ENCODE results near the gene PLEKHM3.
A peak's percentile ranks its signal among the peaks of the same experiment; 100 is the strongest.

Gene PLEKHM3

DNA sequence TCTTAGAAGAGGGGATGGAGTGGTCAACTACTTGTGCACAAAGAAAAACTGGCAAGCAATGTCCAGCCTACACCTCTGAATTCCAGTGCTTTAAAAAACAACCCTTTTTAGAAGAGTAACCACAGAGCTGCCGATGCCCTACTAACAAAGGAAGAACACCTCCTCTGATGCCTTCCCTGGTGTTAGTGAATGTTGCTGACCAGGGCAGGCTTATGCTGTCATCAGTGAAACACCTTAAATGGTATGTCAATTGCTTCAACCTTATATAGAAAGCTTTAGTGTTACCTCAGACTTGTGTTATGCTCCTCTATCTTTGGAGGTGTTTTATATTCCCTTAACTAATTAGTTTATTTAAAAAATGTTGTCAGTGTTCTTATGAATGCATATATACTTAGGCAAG is 175.9 kb downstream of the PLEKHM3 start:
- ChIA-PET POLR2A (no interaction called here), CTCF (interaction anchor here (0.6 to 0.9 kb wide), 3 partner anchors 103 to 1076 kb away, joined by 3 read pairs; no protein-coding TSS in a partner anchor)
- Histone ChIP-seq H3K9me3 (ENCODE audit: control insufficient read depth, insufficient read depth, low read depth, low read length) (no peaks in the 10 kb centered on the region), H3K4me1 (ENCODE audit: control insufficient read depth, insufficient read depth, low read length) (peaks cover 11% of the 10 kb centered on the region), H3K27ac (ENCODE audit: extremely low read depth, low read depth, low read length) (no peak overlapping the region), H3K4me3 (ENCODE audit: low read depth, low read length) (no peak overlapping the region), H3K36me3 (ENCODE audit: control insufficient read depth in 2 of 2, insufficient read depth in 1 of 2, low read length in 2 of 2) (no peaks in the 10 kb centered on the region)
- no peak for TF ChIP-seq ZNF529 (tag by site-specific recombination; IDR thresholded peaks at IDR 0.05; ENCODE audit: insufficient replicate concordance)
- 0 out of 2 replicates have a peak, but pooled peaks have one; percentile 19 for TF ChIP-seq ZNF600 (tag by site-specific recombination; IDR thresholded peaks at IDR 0.05)

GRCh38 chr2:207848545-207848928 is 176.8 kb downstream of the PLEKHM3 start:
- no peaks in the 10 kb centered on the region for H3K9me3 ChIP-seq (ENCODE audit: control insufficient read depth, insufficient read depth, low read depth, low read length)
- no peaks in the 10 kb centered on the region for H3K36me3 ChIP-seq (ENCODE audit: control insufficient read depth in 2 of 2, insufficient read depth in 1 of 2, low read length in 2 of 2)
- H3K27ac ChIP-seq (ENCODE audit: extremely low read depth, low read depth, low read length): no peak overlapping the region
- H3K4me3 ChIP-seq (ENCODE audit: low read depth, low read length): no peak overlapping the region
- CTCF ChIA-PET: interaction anchor here (0.7 to 0.9 kb wide), 2 partner anchors 119 to 121 kb away, joined by 3 read pairs; no protein-coding TSS in a partner anchor
- no peak for TF ChIP-seq ZNF623 (tag by site-specific recombination; IDR thresholded peaks at IDR 0.05)
- no peak for TF ChIP-seq ZNF473 (tag by site-specific recombination; IDR thresholded peaks at IDR 0.05)
- TF ChIP-seq, protein P1, sequence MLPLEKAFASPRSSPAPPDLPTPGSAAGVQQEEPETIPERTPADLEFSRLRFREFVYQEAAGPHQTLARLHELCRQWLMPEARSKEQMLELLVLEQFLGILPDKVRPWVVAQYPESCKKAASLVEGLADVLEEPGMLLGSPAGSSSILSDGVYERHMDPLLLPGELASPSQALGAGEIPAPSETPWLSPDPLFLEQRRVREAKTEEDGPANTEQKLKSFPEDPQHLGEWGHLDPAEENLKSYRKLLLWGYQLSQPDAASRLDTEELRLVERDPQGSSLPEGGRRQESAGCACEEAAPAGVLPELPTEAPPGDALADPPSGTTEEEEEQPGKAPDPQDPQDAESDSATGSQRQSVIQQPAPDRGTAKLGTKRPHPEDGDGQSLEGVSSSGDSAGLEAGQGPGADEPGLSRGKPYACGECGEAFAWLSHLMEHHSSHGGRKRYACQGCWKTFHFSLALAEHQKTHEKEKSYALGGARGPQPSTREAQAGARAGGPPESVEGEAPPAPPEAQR (tag by site-specific recombination; IDR thresholded peaks at IDR 0.05): no peak
- TF ChIP-seq, protein P2, sequence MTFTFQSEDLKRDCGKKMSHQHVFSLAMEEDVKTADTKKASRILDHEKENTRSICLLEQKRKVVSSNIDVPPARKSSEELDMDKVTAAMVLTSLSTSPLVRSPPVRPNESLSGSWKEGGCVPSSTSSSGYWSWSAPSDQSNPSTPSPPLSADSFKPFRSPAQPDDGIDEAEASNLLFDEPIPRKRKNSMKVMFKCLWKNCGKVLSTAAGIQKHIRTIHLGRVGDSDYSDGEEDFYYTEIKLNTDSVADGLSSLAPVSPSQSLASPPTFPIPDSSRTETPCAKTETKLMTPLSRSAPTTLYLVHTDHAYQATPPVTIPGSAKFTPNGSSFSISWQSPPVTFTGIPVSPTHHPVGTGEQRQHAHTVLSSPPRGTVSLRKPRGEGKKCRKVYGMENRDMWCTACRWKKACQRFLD (tag by site-specific recombination; IDR thresholded peaks at IDR 0.05): no peak
- TF ChIP-seq, protein P3, sequence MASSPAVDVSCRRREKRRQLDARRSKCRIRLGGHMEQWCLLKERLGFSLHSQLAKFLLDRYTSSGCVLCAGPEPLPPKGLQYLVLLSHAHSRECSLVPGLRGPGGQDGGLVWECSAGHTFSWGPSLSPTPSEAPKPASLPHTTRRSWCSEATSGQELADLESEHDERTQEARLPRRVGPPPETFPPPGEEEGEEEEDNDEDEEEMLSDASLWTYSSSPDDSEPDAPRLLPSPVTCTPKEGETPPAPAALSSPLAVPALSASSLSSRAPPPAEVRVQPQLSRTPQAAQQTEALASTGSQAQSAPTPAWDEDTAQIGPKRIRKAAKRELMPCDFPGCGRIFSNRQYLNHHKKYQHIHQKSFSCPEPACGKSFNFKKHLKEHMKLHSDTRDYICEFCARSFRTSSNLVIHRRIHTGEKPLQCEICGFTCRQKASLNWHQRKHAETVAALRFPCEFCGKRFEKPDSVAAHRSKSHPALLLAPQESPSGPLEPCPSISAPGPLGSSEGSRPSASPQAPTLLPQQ (tag by site-specific recombination; IDR thresholded peaks at IDR 0.05): no peak
- TF ChIP-seq SCRT2 (tag by site-specific recombination; IDR thresholded peaks at IDR 0.05): no peak
- TF ChIP-seq ZNF335 (tag by site-specific recombination; conservative IDR thresholded peaks at IDR 0.05): no peak
- TF ChIP-seq ZNF394 (tag by site-specific recombination; IDR thresholded peaks at IDR 0.05; ENCODE audit: borderline replicate concordance): no peak
- TF ChIP-seq ZNF37A (tag by site-specific recombination; IDR thresholded peaks at IDR 0.05): no peak
- POLR2A ChIA-PET: interaction anchor here (1.5 kb wide), 1 partner anchor 79 kb away, joined by 9 read pairs; the partner anchor contains the start of gene FZD5
- peaks cover 11% of the 10 kb centered on the region for H3K4me1 ChIP-seq (ENCODE audit: control insufficient read depth, insufficient read depth, low read length)

DNA sequence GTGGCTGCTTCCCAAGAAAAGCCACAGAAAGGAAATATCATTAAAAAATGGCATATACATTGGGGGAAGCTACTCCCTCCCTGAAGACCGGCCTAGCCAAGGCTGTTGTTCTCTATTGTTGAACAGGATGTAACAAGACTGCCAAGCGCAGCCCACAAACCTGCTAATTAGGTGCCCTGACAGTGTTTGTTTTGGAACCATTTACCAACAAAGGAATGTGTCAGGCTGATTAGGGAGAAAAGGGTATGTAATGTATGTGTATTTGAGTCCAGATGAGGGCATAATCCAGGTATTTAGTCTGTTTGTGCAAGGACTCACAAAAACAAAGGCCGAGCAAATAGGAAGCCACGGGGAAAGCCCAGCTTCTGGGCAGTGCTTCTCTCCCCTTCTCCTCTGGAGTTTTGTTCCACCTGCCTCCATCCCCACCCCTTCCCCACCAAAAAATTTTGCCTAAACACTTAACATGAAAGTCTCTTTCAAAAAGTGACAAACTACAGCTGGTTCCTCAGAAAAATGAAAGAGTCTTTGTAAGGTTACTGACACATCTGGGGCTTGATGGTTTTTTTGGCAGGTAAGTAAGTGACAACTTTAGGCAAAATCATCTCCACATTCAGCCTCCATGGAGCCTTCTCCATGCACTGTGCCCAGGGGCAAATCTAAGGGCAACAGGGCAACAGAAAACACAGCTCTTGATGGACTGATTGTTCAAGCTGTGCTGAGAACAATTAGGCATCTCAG is 177.4 kb downstream of the PLEKHM3 start:
- Histone ChIP-seq H3K4me1 (ENCODE audit: control insufficient read depth, insufficient read depth, low read length) (peaks cover 11% of the 10 kb centered on the region), H3K36me3 (ENCODE audit: control insufficient read depth in 2 of 2, insufficient read depth in 1 of 2, low read length in 2 of 2) (no peaks in the 10 kb centered on the region), H3K27ac (ENCODE audit: extremely low read depth, low read depth, low read length) (no peak overlapping the region), H3K9me3 (ENCODE audit: control insufficient read depth, insufficient read depth, low read depth, low read length) (no peaks in the 10 kb centered on the region), H3K4me3 (ENCODE audit: low read depth, low read length) (no peak overlapping the region)
- CTCF ChIA-PET: interaction anchor here (0.7 to 1.2 kb wide), 2 partner anchors 121 to 127 kb away, joined by 3 to 6 read pairs; no protein-coding TSS in a partner anchor
- POLR2A ChIA-PET: interaction anchor here (1.2 to 1.5 kb wide), 2 partner anchors 13 to 78 kb away, joined by 4 to 9 read pairs; partner anchors contain the start of gene FZD5
- TF ChIP-seq SETDB1 (IDR thresholded peaks at IDR 0.05; ENCODE audit: insufficient read length, low read length) (no peak), ZNF621 (tag by site-specific recombination; IDR thresholded peaks at IDR 0.05) (no peak), SALL2 (tag by site-specific recombination; IDR thresholded peaks at IDR 0.05; ENCODE audit: borderline replicate concordance) (no peak), KLF10 (tag by site-specific recombination; IDR thresholded peaks at IDR 0.05) (peak; percentile 55; the same call in 1 of the 2 replicates), ZNF24 (tag by site-specific recombination; IDR thresholded peaks at IDR 0.05) (peak; percentile 52; the same call in 1 of the 2 replicates), ZNF362 (tag by site-specific recombination; IDR thresholded peaks at IDR 0.05) (peak; percentile 52; the same call in 1 of the 2 replicates), ZNF394 (tag by site-specific recombination; IDR thresholded peaks at IDR 0.05; ENCODE audit: borderline replicate concordance) (peak; percentile 71), KLF8 (tag by site-specific recombination; IDR thresholded peaks at IDR 0.05) (0 out of 2 replicates have a peak, but pooled peaks have one; percentile 41)
- TF ChIP-seq, protein P4, sequence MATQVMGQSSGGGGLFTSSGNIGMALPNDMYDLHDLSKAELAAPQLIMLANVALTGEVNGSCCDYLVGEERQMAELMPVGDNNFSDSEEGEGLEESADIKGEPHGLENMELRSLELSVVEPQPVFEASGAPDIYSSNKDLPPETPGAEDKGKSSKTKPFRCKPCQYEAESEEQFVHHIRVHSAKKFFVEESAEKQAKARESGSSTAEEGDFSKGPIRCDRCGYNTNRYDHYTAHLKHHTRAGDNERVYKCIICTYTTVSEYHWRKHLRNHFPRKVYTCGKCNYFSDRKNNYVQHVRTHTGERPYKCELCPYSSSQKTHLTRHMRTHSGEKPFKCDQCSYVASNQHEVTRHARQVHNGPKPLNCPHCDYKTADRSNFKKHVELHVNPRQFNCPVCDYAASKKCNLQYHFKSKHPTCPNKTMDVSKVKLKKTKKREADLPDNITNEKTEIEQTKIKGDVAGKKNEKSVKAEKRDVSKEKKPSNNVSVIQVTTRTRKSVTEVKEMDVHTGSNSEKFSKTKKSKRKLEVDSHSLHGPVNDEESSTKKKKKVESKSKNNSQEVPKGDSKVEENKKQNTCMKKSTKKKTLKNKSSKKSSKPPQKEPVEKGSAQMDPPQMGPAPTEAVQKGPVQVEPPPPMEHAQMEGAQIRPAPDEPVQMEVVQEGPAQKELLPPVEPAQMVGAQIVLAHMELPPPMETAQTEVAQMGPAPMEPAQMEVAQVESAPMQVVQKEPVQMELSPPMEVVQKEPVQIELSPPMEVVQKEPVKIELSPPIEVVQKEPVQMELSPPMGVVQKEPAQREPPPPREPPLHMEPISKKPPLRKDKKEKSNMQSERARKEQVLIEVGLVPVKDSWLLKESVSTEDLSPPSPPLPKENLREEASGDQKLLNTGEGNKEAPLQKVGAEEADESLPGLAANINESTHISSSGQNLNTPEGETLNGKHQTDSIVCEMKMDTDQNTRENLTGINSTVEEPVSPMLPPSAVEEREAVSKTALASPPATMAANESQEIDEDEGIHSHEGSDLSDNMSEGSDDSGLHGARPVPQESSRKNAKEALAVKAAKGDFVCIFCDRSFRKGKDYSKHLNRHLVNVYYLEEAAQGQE (tag by site-specific recombination; IDR thresholded peaks at IDR 0.05): no peak
